Testis (tissue), 3 donors: ENCODE measurements around the gene ZFPM1. TPM values are rescaled to one million over a fixed set of nuclear protein-coding genes. Genes with fewer than 3 reads are reported as not detected.

Experiments
- DNase-seq: peaks from one replicate; pipeline ENCODE4 v3.0.0-alpha.2; 2019
- H3K27ac ChIP-seq, 2 donors: fragments of 200-600 bp; sonication (generic); one replicate each; pipeline ENCODE4 v1.5.1; 2019
- H3K27me3 ChIP-seq: fragments of 200-600 bp; sonication (generic); one replicate; pipeline ENCODE4 v1.5.1; 2019
- H3K36me3 ChIP-seq: fragments of 200-600 bp; sonication (generic); one replicate; pipeline ENCODE4 v1.5.1; 2017; ENCODE audit warnings: low read depth; ENCODE audit errors: missing control alignments
- H3K4me1 ChIP-seq: fragments of 200-600 bp; sonication (generic); one replicate; pipeline ENCODE4 v1.5.1; 2019
- H3K4me3 ChIP-seq, 2 donors: fragments of 200-600 bp; sonication (generic); one replicate each; pipeline ENCODE4 v1.5.1; 2017 to 2019
- H3K9me3 ChIP-seq: fragments of 200-600 bp; sonication (generic); one replicate; pipeline ENCODE4 v1.5.1; 2017
- CTCF ChIP-seq, 3 experiments: fragments of 450-650 bp in 2 of 3; fragments of 200-600 bp in 1 of 3; sonication (generic) in 1 of 3; IDR thresholded peaks; one replicate each; pipeline ENCODE4 v1.5.1; 2016 to 2019; ENCODE audit warnings: antibody characterized with exemption in 3 of 3, mild to moderate bottlenecking in 2 of 3, moderate library complexity in 1 of 3
- POLR2A ChIP-seq: fragments of 450-650 bp; IDR thresholded peaks from one replicate; pipeline ENCODE4 v1.6.1; 2017; ENCODE audit warnings: antibody characterized with exemption, mild to moderate bottlenecking, moderate library complexity
- WGBS, 2 donors: methylation state at CpG; one replicate each; pipeline ENCODE4 v1.1.5; 2018; 5-methylcytosine and 5-hydroxymethylcytosine counted together
- intact Hi-C: fragments of 100-400 bp; cut with DNase I; formaldehyde crosslinking; loops from one replicate; pipeline ENCODE4 v1.15.1; 2023; ENCODE audit warnings: low total_unique reads
- polyA plus RNA-seq: library from polyadenylated mRNA; stranded (reverse); fragments of 350-450 nt; fragmentation: Illumina TruSeq; extraction: RNeasy Lipid Tissue Mini Kit (QIAGEN cat#74804); gene quantifications from one replicate; pipeline ENCODE4 v1.2.3, GENCODE V29; 2014; ENCODE audit warnings: low read depth, low replicate concordance; ENCODE audit not compliant: insufficient read depth
- total RNA-seq, 2 donors: library from RNA; depleted of rRNA; stranded (reverse); fragments of >200 nt; gene quantifications; one replicate each; pipeline ENCODE4 v1.2.3, GENCODE V29; 2016

The ZFPM1 gene
- total and polyA plus RNA-seq, 3 donors from 2014 or later = 12.8 to 25.1 (median 23.9) TPM

- no peak overlapping the region for H3K27ac ChIP-seq
- intact Hi-C loops = no loop called here
- 94 to 95% methylated on average over 6 to 20 of the region's 20 CpGs for WGBS, 2 donors
- H3K4me1 ChIP-seq = peaks cover 14% of the 10 kb centered on the region
- TF ChIP-seq CTCF (IDR thresholded peaks at IDR 0.05) = no peak
- TF ChIP-seq POLR2A = no peak
- no peak overlapping the region for H3K4me3 ChIP-seq
- no peaks in the 10 kb centered on the region for H3K27me3 ChIP-seq
- DNase-seq = no peak
- no peaks in the 10 kb centered on the region for H3K9me3 ChIP-seq
- no peaks in the 10 kb centered on the region for H3K36me3 ChIP-seq
Measured at GRCh38 chr16:88514070-88514469, 61.0 kb downstream of the ZFPM1 start.

GRCh38 chr16:88514526-88515232 is 61.6 kb downstream of the ZFPM1 start:
- H3K27me3 ChIP-seq = no peaks in the 10 kb centered on the region
- H3K9me3 ChIP-seq = no peaks in the 10 kb centered on the region
- intact Hi-C loops = no loop called here
- 79 to 80% methylated on average over 16 to 19 of the region's 19 CpGs for WGBS, 2 donors
- H3K27ac ChIP-seq = no peak overlapping the region
- H3K4me1 ChIP-seq = peaks cover 8% of the 10 kb centered on the region
- TF ChIP-seq POLR2A = no peak
- TF ChIP-seq CTCF (IDR thresholded peaks at IDR 0.05) = no peak
- H3K4me3 ChIP-seq = no peak overlapping the region
- H3K36me3 ChIP-seq = no peaks in the 10 kb centered on the region
- no peak for DNase-seq

- Histone ChIP-seq H3K27me3 (no peaks in the 10 kb centered on the region), H3K4me3 (no peak overlapping the region), H3K4me1 (peaks cover 7% of the 10 kb centered on the region), H3K9me3 (no peaks in the 10 kb centered on the region), H3K27ac (no peak overlapping the region), H3K36me3 (no peaks in the 10 kb centered on the region)
- DNase-seq = no peak
- TF ChIP-seq CTCF (IDR thresholded peaks at IDR 0.05) = no peak
- TF ChIP-seq POLR2A = no peak
- 87 to 93% methylated on average over 9 of the region's 9 CpGs for WGBS, 2 donors
- intact Hi-C loops = no loop called here
Measured at GRCh38 chr16:88515371-88515770, 62.3 kb downstream of the ZFPM1 start.

- intact Hi-C loops = no loop called here
- no peak for DNase-seq
- 64 to 73% methylated on average over 20 to 23 of the region's 23 CpGs for WGBS, 2 donors
- H3K4me1 ChIP-seq = peaks cover 7% of the 10 kb centered on the region
- TF ChIP-seq POLR2A = no peak
- TF ChIP-seq CTCF (IDR thresholded peaks at IDR 0.05) = no peak
- no peaks in the 10 kb centered on the region for H3K27me3 ChIP-seq
- H3K36me3 ChIP-seq = no peaks in the 10 kb centered on the region
- no peak overlapping the region for H3K27ac ChIP-seq
- H3K9me3 ChIP-seq = no peaks in the 10 kb centered on the region
- no peak overlapping the region for H3K4me3 ChIP-seq
Measured at GRCh38 chr16:88515925-88516594, 63.0 kb downstream of the ZFPM1 start.
